ENCODE data around the gene SMIM3. TPM values are rescaled to one million over a fixed set of nuclear protein-coding genes. Genes with fewer than 3 reads are reported as not detected.

Gene SMIM3
- total and polyA plus RNA-seq, 2 of the 4 experiments (the other 2 are of a cell fraction): 37.5 to 53.4 TPM

DNA sequence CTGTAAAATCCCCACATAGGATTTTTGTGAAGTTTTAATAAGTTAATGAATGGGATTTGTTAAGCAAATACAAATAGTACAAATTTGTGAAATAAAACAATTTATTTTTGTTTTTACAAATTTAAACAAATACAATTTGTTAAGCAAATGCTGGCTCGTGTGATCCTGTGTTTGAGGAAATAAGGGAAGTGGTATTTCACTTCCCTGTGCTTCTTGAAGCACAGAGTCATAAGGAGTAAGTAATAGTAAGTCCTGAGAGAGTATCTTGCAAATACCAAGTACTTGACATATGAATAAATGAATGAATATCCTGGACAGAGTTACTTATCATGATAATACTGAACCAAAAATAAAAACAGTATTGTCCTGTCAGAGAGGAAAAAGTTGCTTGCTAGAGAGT, 9.1 kb downstream of the SMIM3 start:
- no peak overlapping the region for H2BK20ac ChIP-seq (ENCODE audit: low read depth, low read length)

More for the DNA sequence above, 9.1 kb downstream of the SMIM3 start:
- Histone ChIP-seq H3K27me3 (ENCODE audit: control insufficient read depth, insufficient read depth, low read length) (no peaks in the 10 kb centered on the region), H3K23ac (ENCODE audit: low read depth, low read length) (no peak overlapping the region; the same call in 1 of the 2 replicates), H4K20me1 (ENCODE audit: insufficient read depth, low read length) (peaks cover 5% of the 10 kb centered on the region), H4K5ac (ENCODE audit: low read depth, low read length) (no peak overlapping the region), H2BK5ac (ENCODE audit: low read depth, low read length, poor library complexity, severe bottlenecking) (peak overlapping the region; percentile 1), H3K56ac (ENCODE audit: extremely low read depth, insufficient read depth, low read length) (no peak overlapping the region), H3K9me3 (ENCODE audit: control insufficient read depth, insufficient read depth, low read length) (no peaks in the 10 kb centered on the region), H3K4me3 (ENCODE audit: insufficient read depth, low read depth, low read length) (no peak overlapping the region), H2AK9ac (replicated peaks; ENCODE audit: low read depth, low read length, poor library complexity) (no peak overlapping the region), H2AK5ac (ENCODE audit: low read depth, low read length) (no peak overlapping the region), H4K91ac (ENCODE audit: insufficient read depth, low read depth, low read length) (no peak overlapping the region), H3K4ac (ENCODE audit: low read depth, low read length) (no peak overlapping the region), H2AFZ (replicated peaks; ENCODE audit: low read length, poor library complexity) (no peak overlapping the region), H3K14ac (replicated peaks; ENCODE audit: low read depth, low read length) (no peak overlapping the region), H3K27ac (ENCODE audit: insufficient read depth, low read length) (no peak overlapping the region), H3K9me1 (ENCODE audit: insufficient read depth, low read length) (peaks cover 22% of the 10 kb centered on the region), H3K36me3 (ENCODE audit: control insufficient read depth, insufficient read depth, low read length) (no peaks in the 10 kb centered on the region), H2BK120ac (ENCODE audit: low read depth, low read length) (no peak overlapping the region), H3K18ac (ENCODE audit: low read depth, low read length) (no peak overlapping the region), H3K9ac (ENCODE audit: low read depth, low read length) (no peak overlapping the region), H4K8ac (ENCODE audit: low read depth in 2 of 2, low read length in 2 of 2) (no peak overlapping the region), H2BK15ac (ENCODE audit: low read depth, low read length) (no peak overlapping the region), H3K4me2 (ENCODE audit: low read depth, low read length) (no peak overlapping the region), H3K79me1 (ENCODE audit: low read depth in 1 of 2, low read length in 2 of 2) (peaks cover 13 to 55% of the 10 kb centered on the region in 2 experiments), H3K4me1 (ENCODE audit: control insufficient read depth, insufficient read depth, low read length) (peaks cover 24% of the 10 kb centered on the region)
- TF ChIP-seq FOS (IDR thresholded peaks at IDR 0.05; ENCODE audit: low read depth, low read length) (no peak), MXI1 (IDR thresholded peaks at IDR 0.05; ENCODE audit: borderline replicate concordance, low read depth, low read length) (no peak), CHD1 (IDR thresholded peaks at IDR 0.05; ENCODE audit: low read depth, low read length) (no peak), CTCF (conservative IDR thresholded peaks at IDR 0.05; ENCODE audit: low read depth, low read length) (no peak), USF2 (IDR thresholded peaks at IDR 0.05; ENCODE audit: low read depth, low read length) (no peak), MAZ (IDR thresholded peaks at IDR 0.05; ENCODE audit: borderline replicate concordance, low read depth, low read length) (no peak), RAD21 (IDR thresholded peaks at IDR 0.05; ENCODE audit: low read length) (no peak), RCOR1 (IDR thresholded peaks at IDR 0.05; ENCODE audit: insufficient replicate concordance, low read length) (no peak), ELK1 (IDR thresholded peaks at IDR 0.05; ENCODE audit: borderline replicate concordance, low read depth, low read length) (no peak), NFE2L2 (IDR thresholded peaks at IDR 0.05; ENCODE audit: low read depth, low read length) (no peak), BHLHE40 (IDR thresholded peaks at IDR 0.05; ENCODE audit: low read depth, low read length) (no peak)
- POLR2A ChIA-PET (ENCODE audit: unreplicated experiment): no interaction called here
- no CpG with 5 or more reads among the region's 1 CpG for WGBS, 2 experiments (ENCODE audit: extremely low coverage in 2 of 2, insufficient read length in 1 of 2)
- in situ Hi-C loops (cut with MboI; ENCODE audit: low sequenced_read_pairs) (no loop called here), intact Hi-C loops (cut with micrococcal nuclease) (no loop called here), dilution Hi-C loops (cut with HindIII; ENCODE audit: low sequenced_read_pairs, unreplicated experiment) (no loop called here)
- BruUV-seq (replicated peaks): no TSS peak
- ATAC-seq (ENCODE audit: low read depth) (no peak), DNase-seq (no peak)
- CTCF ChIA-PET: interaction anchor here (1.6 to 1.9 kb wide), 2 partner anchors 14 to 87 kb away, joined by 4 to 5 read pairs; partner anchors contain the start of gene RBM22

Measured in IMR-90 (cell line).